COLO829 (cell line): ENCODE measurements around the gene NANOGP8.
A peak's percentile ranks its signal among the peaks of the same experiment; 100 is the strongest.

ENCODE experiments used
- DNase-seq: peaks from one replicate; pipeline ENCODE4 v3.0.0; 2012; ENCODE audit warnings: low spot score

The NANOGP8 gene

DNA sequence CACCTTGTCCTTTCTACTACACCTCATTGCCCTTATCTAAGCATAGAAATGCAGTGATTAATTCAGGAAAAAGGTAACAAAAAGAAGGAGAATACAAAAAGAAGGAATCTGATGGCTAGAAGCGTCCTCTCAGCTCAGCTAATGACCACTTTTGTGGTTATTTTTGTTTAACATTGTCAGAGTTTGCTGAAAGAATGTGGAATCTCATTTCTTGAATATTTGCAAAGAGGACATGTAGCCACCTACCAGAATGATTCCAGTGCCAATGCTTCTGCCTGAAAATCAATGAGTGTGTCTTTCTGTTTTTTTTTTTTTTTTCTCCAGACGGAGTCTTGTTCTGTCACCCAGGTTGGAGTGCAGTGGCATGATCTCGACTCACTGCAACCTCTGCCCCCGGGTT lies 24.5 kb downstream of the NANOGP8 start:
- no peak for DNase-seq

DNA sequence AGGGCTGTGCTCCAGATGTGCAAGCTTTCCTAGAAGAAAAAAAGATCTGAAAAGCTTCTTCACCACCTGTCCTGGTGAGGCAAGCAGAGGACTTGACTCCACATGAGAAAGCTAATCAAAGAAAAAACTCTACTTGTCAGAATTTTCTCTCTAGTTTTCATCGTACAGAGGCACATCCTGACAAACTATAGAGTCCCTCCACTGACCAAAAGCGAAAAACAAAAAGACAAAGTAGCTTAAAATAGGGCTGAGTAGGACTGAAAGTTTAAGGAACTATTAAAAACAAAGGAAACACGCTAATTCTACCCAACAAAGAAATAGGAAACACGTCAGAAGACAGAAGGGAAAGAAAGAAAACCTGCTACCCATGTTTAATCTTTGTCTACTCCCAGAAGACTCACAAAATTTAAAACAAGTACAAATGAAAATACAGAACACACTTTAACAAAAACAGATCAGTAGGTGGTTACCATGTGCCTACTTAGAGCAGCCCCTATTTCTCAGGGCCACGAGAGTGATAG lies 26.5 kb downstream of the NANOGP8 start:
- no peak for DNase-seq

DNA sequence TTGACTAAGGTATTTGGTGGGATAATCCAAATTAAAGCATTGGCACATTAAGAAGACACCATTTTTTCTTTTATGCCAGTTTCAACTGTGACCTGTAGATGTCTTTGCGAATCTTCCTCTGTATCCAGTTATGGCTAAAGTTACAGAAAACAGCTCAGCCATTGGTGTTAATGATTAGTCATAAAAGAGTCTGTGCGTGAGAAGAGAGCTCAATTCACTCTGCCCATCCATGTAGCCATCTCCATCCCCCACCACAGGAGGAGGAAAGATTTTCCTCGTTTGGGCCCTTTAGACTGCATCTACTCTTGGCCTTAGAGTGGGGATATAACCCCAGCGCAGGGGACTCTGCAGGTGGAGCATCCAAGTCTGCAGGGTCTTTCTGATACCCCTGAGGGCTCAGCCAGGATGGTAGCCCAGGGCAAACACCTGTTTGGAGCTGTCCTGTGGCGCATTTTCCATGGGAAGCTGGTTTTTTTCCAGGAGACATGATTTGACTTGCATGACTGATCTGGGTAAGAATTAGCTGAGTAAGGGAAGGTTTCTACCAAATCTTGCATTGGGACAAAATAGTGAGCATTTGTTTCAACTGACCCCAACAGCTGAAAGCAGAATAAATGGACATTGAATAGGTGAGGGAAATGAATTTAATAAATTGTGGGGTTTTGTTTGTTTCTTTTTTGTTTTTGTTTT lies 29.5 kb downstream of the NANOGP8 start:
- no peak for DNase-seq

DNA sequence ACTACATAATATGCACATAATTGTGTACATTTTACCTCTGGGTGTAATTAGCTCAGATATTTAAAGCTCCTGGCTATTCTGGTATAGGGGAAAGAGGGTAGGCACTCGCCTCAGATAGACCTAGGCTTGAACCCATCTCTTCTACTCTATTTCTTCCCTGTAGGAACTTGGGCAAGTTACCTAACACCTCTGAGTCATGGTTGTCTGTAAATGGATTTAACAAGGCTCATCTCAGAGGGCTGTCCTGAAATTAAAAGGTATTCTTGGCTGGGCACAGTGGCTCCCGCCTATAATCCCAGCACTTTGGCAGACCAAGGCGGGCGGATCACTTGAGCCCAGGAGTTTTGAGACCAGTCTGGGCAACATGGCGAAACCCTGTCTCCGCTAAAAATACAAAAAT lies 30.7 kb downstream of the NANOGP8 start:
- no peak for DNase-seq

DNA sequence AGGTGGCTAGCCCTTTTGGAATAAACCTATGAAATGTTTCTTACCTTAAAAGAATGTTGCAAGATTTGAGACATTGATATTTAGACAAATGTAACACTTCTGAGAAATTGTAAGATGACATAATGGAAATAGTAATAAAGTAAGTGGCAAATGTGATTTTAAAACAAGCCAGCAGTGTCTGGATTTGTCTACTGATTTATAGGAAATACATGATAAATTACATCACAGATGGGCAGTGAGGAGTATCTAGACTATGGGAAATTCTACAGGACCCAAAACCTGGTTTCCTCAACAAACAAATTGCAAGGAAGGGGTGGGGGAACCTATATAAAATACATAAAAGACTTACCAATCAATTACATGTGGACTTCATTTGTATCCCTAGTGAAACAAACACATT lies 37.1 kb downstream of the NANOGP8 start:
- no peak for DNase-seq

DNA sequence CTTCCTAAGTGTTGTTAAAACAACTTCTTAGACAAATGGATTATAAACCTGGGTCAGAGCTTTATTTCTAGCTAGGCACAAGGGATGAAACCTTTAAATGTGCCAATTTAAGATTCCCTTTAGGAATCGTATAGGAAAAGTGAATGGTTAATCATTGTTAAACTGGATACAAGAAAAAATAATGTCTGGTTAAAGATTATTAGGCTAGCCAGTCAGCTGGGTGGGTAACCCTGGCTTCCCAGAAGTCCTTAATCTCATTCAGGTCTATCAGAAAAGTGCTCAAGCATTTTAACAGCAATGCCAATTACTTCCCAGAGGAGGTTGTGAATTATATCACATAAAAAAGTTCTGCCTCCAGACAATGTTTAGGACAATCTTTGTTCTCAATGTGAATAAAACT lies 37.6 kb downstream of the NANOGP8 start:
- no peak for DNase-seq

DNA sequence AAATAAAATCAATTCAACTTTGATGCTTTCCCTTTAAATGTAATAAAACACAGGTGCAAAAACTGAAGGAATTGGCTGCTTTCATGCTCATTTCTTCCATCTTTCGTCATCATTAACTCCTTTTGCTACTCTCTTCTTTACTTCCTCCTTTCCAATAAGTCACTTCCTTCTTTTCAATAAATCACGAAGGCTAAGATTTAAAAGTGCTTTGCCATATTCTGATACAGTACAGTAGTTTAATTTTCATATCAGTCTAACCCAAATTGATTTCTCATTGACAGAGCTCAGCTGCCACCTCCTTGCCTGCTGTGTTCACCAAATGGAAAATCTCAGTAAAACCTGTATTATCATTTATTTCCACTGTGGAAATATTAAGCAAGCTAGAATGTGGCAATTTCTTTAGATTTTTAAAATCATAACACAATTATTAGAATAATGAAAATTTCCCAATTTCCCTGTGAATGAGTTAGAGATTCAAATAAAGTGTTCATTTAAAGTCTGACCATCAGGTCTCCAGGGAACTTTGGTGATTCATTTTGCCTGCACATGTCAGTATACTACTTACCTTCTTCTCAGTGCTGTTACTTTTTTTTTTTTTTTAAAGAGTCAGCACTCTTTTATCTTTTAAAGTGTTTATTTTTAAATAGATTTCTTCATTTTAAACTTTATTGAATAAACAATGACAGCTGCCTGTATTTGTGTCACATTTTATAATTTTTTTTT lies 41.6 kb downstream of the NANOGP8 start:
- peak; percentile 28 for DNase-seq

DNA sequence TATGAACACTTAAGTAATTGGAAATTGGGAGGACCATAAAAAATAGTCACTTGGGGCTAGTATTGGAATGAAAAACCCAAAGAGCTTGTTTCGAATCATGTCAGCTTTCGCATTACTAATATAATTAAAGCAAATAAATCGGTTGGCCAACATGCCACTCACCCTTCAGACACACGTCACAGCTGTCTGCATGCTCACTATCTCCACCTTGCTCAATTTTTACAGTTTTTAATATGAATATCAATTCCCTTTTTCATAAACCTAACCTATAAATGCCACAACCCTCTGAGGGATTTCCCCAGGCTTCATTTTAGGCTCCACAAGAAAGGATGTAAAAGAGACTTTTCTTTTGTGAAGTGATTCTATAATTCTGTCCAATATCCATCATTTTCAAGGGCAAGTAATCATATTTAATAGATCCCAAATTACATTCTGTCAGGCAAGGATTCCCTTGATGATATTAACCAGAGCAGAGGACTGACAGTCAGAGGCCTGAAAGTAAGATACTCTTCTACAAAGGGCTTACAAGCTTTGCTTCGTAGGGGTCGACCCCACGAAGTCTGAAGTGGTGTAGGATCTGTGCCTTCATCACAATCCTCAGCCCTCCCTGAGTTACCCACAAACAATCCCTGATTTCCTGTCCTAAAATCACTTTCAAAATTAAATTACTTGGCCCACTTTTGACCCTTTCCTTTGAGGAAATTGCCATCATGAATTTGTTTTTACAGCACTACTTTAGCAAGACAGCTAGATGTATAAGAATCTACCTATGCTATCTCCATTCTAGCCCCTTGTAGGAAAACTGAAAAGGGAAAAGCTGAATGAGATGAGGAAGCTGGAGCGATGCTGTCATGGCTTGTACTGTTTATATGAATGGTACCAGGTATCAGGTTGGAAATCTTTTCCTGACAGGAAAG lies 44.5 kb downstream of the NANOGP8 start:
- no peak for DNase-seq

DNA sequence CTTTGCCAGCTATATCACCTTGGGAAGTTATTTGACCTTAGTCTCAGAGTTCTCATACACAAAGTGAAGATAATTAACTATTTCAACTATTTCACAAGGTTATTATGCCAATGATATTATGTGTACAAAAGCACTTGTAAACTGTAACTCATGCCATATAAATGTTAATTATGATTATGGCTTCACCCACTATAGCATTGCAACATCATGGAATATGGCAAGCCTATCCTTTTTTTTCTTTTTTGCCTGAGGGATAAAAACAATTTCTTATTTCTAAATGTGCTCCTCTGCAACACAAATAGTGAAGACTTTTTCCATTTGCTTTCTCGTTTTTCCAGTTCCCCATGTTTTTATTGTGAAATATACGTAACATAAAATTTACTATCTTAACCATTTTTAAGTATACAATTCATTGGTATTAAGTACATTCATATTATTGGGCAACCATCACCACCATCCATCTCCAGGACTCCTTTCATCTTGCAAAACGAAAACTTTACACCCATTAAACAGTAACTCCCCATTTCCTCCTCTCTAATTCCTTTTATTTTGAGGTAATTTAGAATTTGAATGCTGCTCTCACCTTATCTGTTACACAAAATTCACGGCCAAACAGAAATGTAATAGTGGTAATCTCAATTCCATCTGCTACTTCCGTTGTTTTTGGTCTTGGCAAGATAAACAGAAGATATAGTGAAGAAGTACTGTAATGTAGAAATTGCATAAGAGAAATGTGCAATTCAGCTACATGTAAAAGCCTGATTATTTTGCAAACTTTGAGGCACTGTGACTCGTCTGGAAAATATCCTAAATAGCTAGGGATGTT lies 46.3 kb downstream of the NANOGP8 start:
- no peak for DNase-seq
